Cardiac fibroblast (primary cell): ENCODE measurements around the gene GINS2.

ENCODE experiments used
- DNase-seq, 2 donors: peaks; one replicate each; pipeline versions ENCODE4 v3.0.0 to v3.0.0-alpha.2; 2010; ENCODE audit warnings: low read depth in 2 of 2
- H3K4me3 ChIP-seq, 2 donors: replicated peaks in 1 of 2; 1 replicate in 1 of 2; 2 replicates in 1 of 2; pipeline ENCODE4 v1.5.1; 2011; ENCODE audit warnings: low read depth in 2 of 2, low read length in 2 of 2, mild to moderate bottlenecking in 2 of 2, moderate library complexity in 1 of 2
- CTCF ChIP-seq: IDR thresholded peaks from one replicate; pipeline ENCODE4 v1.5.1; 2011; ENCODE audit warnings: low read depth, mild to moderate bottlenecking, low read length, inconsistent platforms

Gene GINS2

GRCh38 chr16:85637808-85638647 lies 50.7 kb downstream of the GINS2 start:
- no peak for TF ChIP-seq CTCF
- DNase-seq, result no peak
- H3K4me3 ChIP-seq, result no peak overlapping the region

- H3K4me3 ChIP-seq, result no peak overlapping the region
- no peak for TF ChIP-seq CTCF
- DNase-seq, result no peak
Measured at GRCh38 chr16:85637061-85637807, 51.5 kb downstream of the GINS2 start.

- TF ChIP-seq CTCF, result no peak
- no peak for DNase-seq
- no peak overlapping the region for H3K4me3 ChIP-seq
Measured at GRCh38 chr16:85636234-85636812, 52.4 kb downstream of the GINS2 start.

GRCh38 chr16:85635545-85636140 lies 53.1 kb downstream of the GINS2 start:
- no peak for DNase-seq
- no peak for TF ChIP-seq CTCF
- H3K4me3 ChIP-seq, result no peak overlapping the region

GRCh38 chr16:85634747-85635544 lies 53.8 kb downstream of the GINS2 start:
- DNase-seq, result no peak
- no peak overlapping the region for H3K4me3 ChIP-seq
- no peak for TF ChIP-seq CTCF

GRCh38 chr16:85633888-85634287 lies 54.9 kb downstream of the GINS2 start:
- H3K4me3 ChIP-seq, result no peak overlapping the region
- no peak for DNase-seq

More at GRCh38 chr16:85633888-85634287, 54.9 kb downstream of the GINS2 start:
- TF ChIP-seq CTCF, result no peak
